GM23338 (cell line): Measurements from ENCODE around the gene RELN. TPM values are rescaled to one million over a fixed set of nuclear protein-coding genes. Genes with fewer than 3 reads are reported as not detected.

Source experiments
- ATAC-seq: fragments of 200-7000 bp; cut with Tn5 transposase; 3 replicates; pipeline ENCODE4 v1.9.1; 2020
- DNase-seq: peaks from one replicate; pipeline ENCODE4 v3.0.0-alpha.2; 2015; ENCODE audit warnings: low spot score
- H2AFZ ChIP-seq: fragments of 200-600 bp; sonication (generic); 2 replicates; pipeline ENCODE4 v1.8.0; 2016; ENCODE audit warnings: antibody characterized with exemption, mild to moderate bottlenecking, moderate library complexity
- H3F3A ChIP-seq: fragments of 200-600 bp; sonication (generic); replicated peaks from 2 replicates; pipeline ENCODE4 v1.8.0; 2017; ENCODE audit warnings: antibody characterized with exemption, mixed run types, low read depth
- H3K27ac ChIP-seq: fragments of 200-600 bp; sonication (generic); 2 replicates; pipeline ENCODE4 v1.6.1; 2016; ENCODE audit warnings: low read depth
- H3K27me3 ChIP-seq: fragments of 200-600 bp; sonication (generic); 2 replicates; pipeline ENCODE4 v1.8.0; 2016; ENCODE audit warnings: mild to moderate bottlenecking, mixed run types, moderate library complexity; ENCODE audit not compliant: insufficient read depth
- H3K36me3 ChIP-seq: fragments of 200-600 bp; sonication (generic); 2 replicates; pipeline ENCODE4 v1.8.0; 2016; ENCODE audit warnings: mild to moderate bottlenecking; ENCODE audit not compliant: insufficient read depth
- H3K4me1 ChIP-seq: fragments of 200-600 bp; sonication (generic); 2 replicates; pipeline ENCODE4 v1.8.0; 2016; ENCODE audit warnings: mild to moderate bottlenecking, moderate library complexity; ENCODE audit not compliant: insufficient read depth
- H3K4me2 ChIP-seq: fragments of 200-600 bp; sonication (generic); 2 replicates; pipeline ENCODE4 v1.7.1; 2017; ENCODE audit warnings: mixed run types
- H3K4me3 ChIP-seq: fragments of 200-600 bp; sonication (generic); 2 replicates; pipeline ENCODE4 v1.6.1; 2016; ENCODE audit warnings: mixed run types
- H3K79me2 ChIP-seq: fragments of 200-600 bp; sonication (generic); replicated peaks from 2 replicates; pipeline ENCODE4 v1.8.0; 2017; ENCODE audit warnings: mild to moderate bottlenecking; ENCODE audit not compliant: insufficient read depth
- H3K9me2 ChIP-seq: fragments of 200-600 bp; sonication (generic); 2 replicates; pipeline ENCODE4 v1.8.0; 2017; ENCODE audit not compliant: insufficient read depth
- H4K20me1 ChIP-seq: fragments of 200-600 bp; sonication (generic); replicated peaks from 2 replicates; pipeline ENCODE4 v1.8.0; 2017; ENCODE audit warnings: mild to moderate bottlenecking; ENCODE audit not compliant: insufficient read depth
- H3K27ac Mint-ChIP-seq: 2 replicates; pipeline ENCODE4 v1.8.0; 2020; ENCODE audit warnings: inconsistent platforms, mild to moderate bottlenecking, moderate library complexity, mixed read lengths
- H3K27me3 Mint-ChIP-seq: 3 replicates; pipeline ENCODE4 v1.8.0; 2022; ENCODE audit warnings: low read depth, mild to moderate bottlenecking, moderate library complexity, mixed read lengths, inconsistent platforms; ENCODE audit not compliant: insufficient read depth, poor library complexity
- H3K36me3 Mint-ChIP-seq: 3 replicates; pipeline ENCODE4 v1.8.0; 2021; ENCODE audit warnings: low read depth, mild to moderate bottlenecking, inconsistent platforms, moderate library complexity, mixed read lengths
- H3K4me1 Mint-ChIP-seq: 3 replicates; pipeline ENCODE4 v1.8.0; 2020; ENCODE audit warnings: mild to moderate bottlenecking, inconsistent platforms, mixed read lengths
- H3K4me3 Mint-ChIP-seq: 3 replicates; pipeline ENCODE4 v1.8.0; 2021; ENCODE audit warnings: moderate library complexity, mild to moderate bottlenecking, inconsistent platforms, mixed read lengths
- H3K9me3 Mint-ChIP-seq: 3 replicates; pipeline ENCODE4 v1.8.0; 2020; ENCODE audit warnings: moderate library complexity, mild to moderate bottlenecking, inconsistent platforms, mixed read lengths
- CREB1 ChIP-seq: fragments of 250-450 bp; sonication (Bioruptor Pico); IDR thresholded peaks from 2 replicates; pipeline ENCODE4 v1.5.0; 2020; ENCODE audit warnings: low read depth, mild to moderate bottlenecking, moderate library complexity
- ETS1 ChIP-seq: IDR thresholded peaks from 2 replicates; pipeline ENCODE4 v1.6.1; 2016; ENCODE audit warnings: antibody characterized with exemption
- EZH2 ChIP-seq: fragments of 200-600 bp; sonication (generic); IDR thresholded peaks from one replicate; pipeline ENCODE4 v1.8.0; 2017; ENCODE audit warnings: antibody characterized with exemption, mild to moderate bottlenecking, low read depth; ENCODE audit not compliant: unreplicated experiment
- EZH2phosphoT487 ChIP-seq: fragments of 200-600 bp; sonication (generic); IDR thresholded peaks from one replicate; pipeline ENCODE4 v1.8.1; 2018; ENCODE audit warnings: antibody characterized with exemption; ENCODE audit not compliant: unreplicated experiment
- JUNB ChIP-seq: IDR thresholded peaks from one replicate; pipeline ENCODE4 v1.6.1; 2016; ENCODE audit warnings: antibody characterized with exemption; ENCODE audit not compliant: unreplicated experiment
- NANOG ChIP-seq: IDR thresholded peaks from 2 replicates; pipeline ENCODE4 v1.6.1; 2016; ENCODE audit warnings: antibody characterized with exemption, borderline replicate concordance
- POLR2AphosphoS5 ChIP-seq: IDR thresholded peaks from 2 replicates; pipeline ENCODE4 v1.6.1; 2016; ENCODE audit warnings: antibody characterized with exemption, low read depth
- STAT1 ChIP-seq: IDR thresholded peaks from one replicate; pipeline ENCODE4 v1.6.1; 2016; ENCODE audit warnings: antibody characterized with exemption; ENCODE audit not compliant: unreplicated experiment
- ZNF114 ChIP-seq: fragments of 250-450 bp; sonication (Bioruptor Pico); IDR thresholded peaks from 2 replicates; pipeline ENCODE4 v1.5.0; 2020; ENCODE audit warnings: mild to moderate bottlenecking, moderate library complexity
- ZNF331 ChIP-seq: fragments of 250-450 bp; sonication (Bioruptor Pico); IDR thresholded peaks from 2 replicates; pipeline ENCODE4 v1.5.0; 2020; ENCODE audit warnings: low read depth, mild to moderate bottlenecking, moderate library complexity
- polyA plus RNA-seq: library from polyadenylated mRNA; unstranded; fragments of >200 nt; fragmentation: Nextera tagmentation; extraction: Ambion mirVana; gene quantifications from 2 replicates; pipeline ENCODE4 v1.2.1, GENCODE V29; 2016
- total RNA-seq: library from RNA; depleted of rRNA; stranded (reverse); fragments of >200 nt; shearing (Covaris generic); gene quantifications from 2 replicates; pipeline ENCODE4 v1.2.3, GENCODE V29; 2014
- TF ChIP-seq, protein P1 (sequence below): IDR thresholded peaks from one replicate; pipeline ENCODE4 v1.6.1; 2018; ENCODE audit warnings: antibody characterized with exemption; ENCODE audit not compliant: unreplicated experiment
- TF ChIP-seq, protein P2 (sequence below), 2 experiments: fragments of 200-600 bp in 1 of 2; sonication (generic) in 1 of 2; conservative IDR thresholded peaks; 2 replicates each; pipeline versions ENCODE4 v1.5.1 to v1.6.1; 2016 to 2017; ENCODE audit warnings: antibody characterized with exemption in 2 of 2, low read depth in 2 of 2, mild to moderate bottlenecking in 2 of 2, moderate library complexity in 1 of 2
- TF ChIP-seq, protein P3 (sequence below): fragments of 250-450 bp; sonication (Bioruptor Pico); IDR thresholded peaks from 2 replicates; pipeline ENCODE4 v1.5.0; 2020; ENCODE audit warnings: mild to moderate bottlenecking, moderate library complexity

Gene RELN
- total and polyA plus RNA-seq, 2 experiments from 2014 or later = 0.10 to 0.76 TPM

- Histone ChIP-seq H3F3A (no peaks in the 10 kb centered on the region), H3K9me2 (no peaks in the 10 kb centered on the region), H3K36me3 (no peaks in the 10 kb centered on the region), H3K4me1 (no peaks in the 10 kb centered on the region), H2AFZ (no peak overlapping the region), H3K27ac (no peak overlapping the region), H3K27me3 (no peaks in the 10 kb centered on the region), H3K4me2 (no peak overlapping the region), H3K79me2 (no peaks in the 10 kb centered on the region), H4K20me1 (no peaks in the 10 kb centered on the region), H3K4me3 (no peak overlapping the region)
- H3K9me3 Mint-ChIP-seq = no peaks in the 10 kb centered on the region
- H3K4me1 Mint-ChIP-seq = peaks cover 3% of the 10 kb centered on the region; the same call in 1 of the 3 replicates
- TF ChIP-seq NANOG (no peak), JUNB (no peak), ETS1 (no peak), EZH2phosphoT487 (no peak), STAT1 (no peak), CREB1 (CRISPR knock-in tag) (no peak), POLR2AphosphoS5 (no peak), EZH2 (no peak), ZNF114 (no peak), ZNF331 (CRISPR knock-in tag) (no peak)
- TF ChIP-seq, protein P1, sequence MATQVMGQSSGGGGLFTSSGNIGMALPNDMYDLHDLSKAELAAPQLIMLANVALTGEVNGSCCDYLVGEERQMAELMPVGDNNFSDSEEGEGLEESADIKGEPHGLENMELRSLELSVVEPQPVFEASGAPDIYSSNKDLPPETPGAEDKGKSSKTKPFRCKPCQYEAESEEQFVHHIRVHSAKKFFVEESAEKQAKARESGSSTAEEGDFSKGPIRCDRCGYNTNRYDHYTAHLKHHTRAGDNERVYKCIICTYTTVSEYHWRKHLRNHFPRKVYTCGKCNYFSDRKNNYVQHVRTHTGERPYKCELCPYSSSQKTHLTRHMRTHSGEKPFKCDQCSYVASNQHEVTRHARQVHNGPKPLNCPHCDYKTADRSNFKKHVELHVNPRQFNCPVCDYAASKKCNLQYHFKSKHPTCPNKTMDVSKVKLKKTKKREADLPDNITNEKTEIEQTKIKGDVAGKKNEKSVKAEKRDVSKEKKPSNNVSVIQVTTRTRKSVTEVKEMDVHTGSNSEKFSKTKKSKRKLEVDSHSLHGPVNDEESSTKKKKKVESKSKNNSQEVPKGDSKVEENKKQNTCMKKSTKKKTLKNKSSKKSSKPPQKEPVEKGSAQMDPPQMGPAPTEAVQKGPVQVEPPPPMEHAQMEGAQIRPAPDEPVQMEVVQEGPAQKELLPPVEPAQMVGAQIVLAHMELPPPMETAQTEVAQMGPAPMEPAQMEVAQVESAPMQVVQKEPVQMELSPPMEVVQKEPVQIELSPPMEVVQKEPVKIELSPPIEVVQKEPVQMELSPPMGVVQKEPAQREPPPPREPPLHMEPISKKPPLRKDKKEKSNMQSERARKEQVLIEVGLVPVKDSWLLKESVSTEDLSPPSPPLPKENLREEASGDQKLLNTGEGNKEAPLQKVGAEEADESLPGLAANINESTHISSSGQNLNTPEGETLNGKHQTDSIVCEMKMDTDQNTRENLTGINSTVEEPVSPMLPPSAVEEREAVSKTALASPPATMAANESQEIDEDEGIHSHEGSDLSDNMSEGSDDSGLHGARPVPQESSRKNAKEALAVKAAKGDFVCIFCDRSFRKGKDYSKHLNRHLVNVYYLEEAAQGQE = no peak
- TF ChIP-seq, protein P2, sequence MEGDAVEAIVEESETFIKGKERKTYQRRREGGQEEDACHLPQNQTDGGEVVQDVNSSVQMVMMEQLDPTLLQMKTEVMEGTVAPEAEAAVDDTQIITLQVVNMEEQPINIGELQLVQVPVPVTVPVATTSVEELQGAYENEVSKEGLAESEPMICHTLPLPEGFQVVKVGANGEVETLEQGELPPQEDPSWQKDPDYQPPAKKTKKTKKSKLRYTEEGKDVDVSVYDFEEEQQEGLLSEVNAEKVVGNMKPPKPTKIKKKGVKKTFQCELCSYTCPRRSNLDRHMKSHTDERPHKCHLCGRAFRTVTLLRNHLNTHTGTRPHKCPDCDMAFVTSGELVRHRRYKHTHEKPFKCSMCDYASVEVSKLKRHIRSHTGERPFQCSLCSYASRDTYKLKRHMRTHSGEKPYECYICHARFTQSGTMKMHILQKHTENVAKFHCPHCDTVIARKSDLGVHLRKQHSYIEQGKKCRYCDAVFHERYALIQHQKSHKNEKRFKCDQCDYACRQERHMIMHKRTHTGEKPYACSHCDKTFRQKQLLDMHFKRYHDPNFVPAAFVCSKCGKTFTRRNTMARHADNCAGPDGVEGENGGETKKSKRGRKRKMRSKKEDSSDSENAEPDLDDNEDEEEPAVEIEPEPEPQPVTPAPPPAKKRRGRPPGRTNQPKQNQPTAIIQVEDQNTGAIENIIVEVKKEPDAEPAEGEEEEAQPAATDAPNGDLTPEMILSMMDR (conservative IDR thresholded peaks at IDR 0.05; ENCODE audit: low read depth in 2 of 2) = no peak
- TF ChIP-seq, protein P3, sequence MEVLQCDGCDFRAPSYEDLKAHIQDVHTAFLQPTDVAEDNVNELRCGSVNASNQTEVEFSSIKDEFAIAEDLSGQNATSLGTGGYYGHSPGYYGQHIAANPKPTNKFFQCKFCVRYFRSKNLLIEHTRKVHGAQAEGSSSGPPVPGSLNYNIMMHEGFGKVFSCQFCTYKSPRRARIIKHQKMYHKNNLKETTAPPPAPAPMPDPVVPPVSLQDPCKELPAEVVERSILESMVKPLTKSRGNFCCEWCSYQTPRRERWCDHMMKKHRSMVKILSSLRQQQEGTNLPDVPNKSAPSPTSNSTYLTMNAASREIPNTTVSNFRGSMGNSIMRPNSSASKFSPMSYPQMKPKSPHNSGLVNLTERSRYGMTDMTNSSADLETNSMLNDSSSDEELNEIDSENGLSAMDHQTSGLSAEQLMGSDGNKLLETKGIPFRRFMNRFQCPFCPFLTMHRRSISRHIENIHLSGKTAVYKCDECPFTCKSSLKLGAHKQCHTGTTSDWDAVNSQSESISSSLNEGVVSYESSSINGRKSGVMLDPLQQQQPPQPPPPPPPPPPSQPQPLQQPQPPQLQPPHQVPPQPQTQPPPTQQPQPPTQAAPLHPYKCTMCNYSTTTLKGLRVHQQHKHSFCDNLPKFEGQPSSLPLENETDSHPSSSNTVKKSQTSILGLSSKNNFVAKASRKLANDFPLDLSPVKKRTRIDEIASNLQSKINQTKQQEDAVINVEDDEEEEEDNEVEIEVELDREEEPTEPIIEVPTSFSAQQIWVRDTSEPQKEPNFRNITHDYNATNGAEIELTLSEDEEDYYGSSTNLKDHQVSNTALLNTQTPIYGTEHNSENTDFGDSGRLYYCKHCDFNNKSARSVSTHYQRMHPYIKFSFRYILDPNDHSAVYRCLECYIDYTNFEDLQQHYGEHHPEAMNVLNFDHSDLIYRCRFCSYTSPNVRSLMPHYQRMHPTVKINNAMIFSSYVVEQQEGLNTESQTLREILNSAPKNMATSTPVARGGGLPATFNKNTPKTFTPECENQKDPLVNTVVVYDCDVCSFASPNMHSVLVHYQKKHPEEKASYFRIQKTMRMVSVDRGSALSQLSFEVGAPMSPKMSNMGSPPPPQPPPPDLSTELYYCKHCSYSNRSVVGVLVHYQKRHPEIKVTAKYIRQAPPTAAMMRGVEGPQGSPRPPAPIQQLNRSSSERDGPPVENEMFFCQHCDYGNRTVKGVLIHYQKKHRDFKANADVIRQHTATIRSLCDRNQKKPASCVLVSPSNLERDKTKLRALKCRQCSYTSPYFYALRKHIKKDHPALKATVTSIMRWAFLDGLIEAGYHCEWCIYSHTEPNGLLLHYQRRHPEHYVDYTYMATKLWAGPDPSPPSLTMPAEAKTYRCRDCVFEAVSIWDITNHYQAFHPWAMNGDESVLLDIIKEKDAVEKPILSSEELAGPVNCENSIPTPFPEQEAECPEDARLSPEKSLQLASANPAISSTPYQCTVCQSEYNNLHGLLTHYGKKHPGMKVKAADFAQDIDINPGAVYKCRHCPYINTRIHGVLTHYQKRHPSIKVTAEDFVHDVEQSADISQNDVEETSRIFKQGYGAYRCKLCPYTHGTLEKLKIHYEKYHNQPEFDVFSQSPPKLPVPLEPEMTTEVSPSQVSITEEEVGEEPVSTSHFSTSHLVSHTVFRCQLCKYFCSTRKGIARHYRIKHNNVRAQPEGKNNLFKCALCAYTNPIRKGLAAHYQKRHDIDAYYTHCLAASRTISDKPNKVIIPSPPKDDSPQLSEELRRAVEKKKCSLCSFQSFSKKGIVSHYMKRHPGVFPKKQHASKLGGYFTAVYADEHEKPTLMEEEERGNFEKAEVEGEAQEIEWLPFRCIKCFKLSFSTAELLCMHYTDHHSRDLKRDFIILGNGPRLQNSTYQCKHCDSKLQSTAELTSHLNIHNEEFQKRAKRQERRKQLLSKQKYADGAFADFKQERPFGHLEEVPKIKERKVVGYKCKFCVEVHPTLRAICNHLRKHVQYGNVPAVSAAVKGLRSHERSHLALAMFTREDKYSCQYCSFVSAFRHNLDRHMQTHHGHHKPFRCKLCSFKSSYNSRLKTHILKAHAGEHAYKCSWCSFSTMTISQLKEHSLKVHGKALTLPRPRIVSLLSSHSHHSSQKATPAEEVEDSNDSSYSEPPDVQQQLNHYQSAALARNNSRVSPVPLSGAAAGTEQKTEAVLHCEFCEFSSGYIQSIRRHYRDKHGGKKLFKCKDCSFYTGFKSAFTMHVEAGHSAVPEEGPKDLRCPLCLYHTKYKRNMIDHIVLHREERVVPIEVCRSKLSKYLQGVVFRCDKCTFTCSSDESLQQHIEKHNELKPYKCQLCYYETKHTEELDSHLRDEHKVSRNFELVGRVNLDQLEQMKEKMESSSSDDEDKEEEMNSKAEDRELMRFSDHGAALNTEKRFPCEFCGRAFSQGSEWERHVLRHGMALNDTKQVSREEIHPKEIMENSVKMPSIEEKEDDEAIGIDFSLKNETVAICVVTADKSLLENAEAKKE (CRISPR knock-in tag) = no peak
- H3K27me3 Mint-ChIP-seq = no peaks in the 10 kb centered on the region
- DNase-seq (no peak), ATAC-seq (no peak)
- no peaks in the 10 kb centered on the region for H3K36me3 Mint-ChIP-seq
- H3K4me3 Mint-ChIP-seq = no peak overlapping the region
- H3K27ac Mint-ChIP-seq = no peak overlapping the region
Observed at GRCh38 chr7:103480771-103481170, 508.7 kb downstream of the RELN start.
